A549 treated with AZD9567 at 1 μM for 4 hours (cell line): ENCODE results near the gene PRAMEF9. TPM values are rescaled to one million over a fixed set of nuclear protein-coding genes. Genes with fewer than 3 reads are reported as not detected.

Experiments
- total RNA-seq: library from RNA; stranded (reverse); fragments of 200-300 nt; extraction: Qiagen RNA extraction; gene quantifications from 5 replicates; pipeline ENCODE4 v1.2.3, GENCODE V29; 2022; ENCODE audit not compliant: insufficient read depth

Gene PRAMEF9
- not detected in 5 replicates for total RNA-seq

DNA sequence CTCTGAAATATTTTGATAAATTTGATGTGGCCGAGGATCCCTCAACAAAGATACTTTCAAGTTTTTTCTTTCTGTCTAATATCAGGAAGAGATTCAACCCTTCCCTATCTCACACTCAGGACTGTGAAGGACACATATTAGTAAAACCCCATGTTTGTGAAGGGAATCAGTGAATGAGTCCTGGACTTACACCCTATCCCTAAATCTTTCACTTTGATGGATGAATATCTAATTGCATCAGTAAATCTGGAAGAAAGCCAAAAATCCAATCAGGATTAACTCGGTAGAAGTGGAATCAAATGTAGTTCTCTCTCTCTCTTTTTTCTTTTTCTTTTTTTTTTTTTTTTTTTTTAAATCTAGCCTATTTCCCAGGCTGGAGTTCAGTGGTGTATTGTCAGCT, at the start of gene PRAMEF9:
Gene PRAMEF9 (plus strand): TSS at position 301 of the 400 bp plus-strand sequence. CDS start 3,433 bp downstream, outside the sequence.

DNA sequence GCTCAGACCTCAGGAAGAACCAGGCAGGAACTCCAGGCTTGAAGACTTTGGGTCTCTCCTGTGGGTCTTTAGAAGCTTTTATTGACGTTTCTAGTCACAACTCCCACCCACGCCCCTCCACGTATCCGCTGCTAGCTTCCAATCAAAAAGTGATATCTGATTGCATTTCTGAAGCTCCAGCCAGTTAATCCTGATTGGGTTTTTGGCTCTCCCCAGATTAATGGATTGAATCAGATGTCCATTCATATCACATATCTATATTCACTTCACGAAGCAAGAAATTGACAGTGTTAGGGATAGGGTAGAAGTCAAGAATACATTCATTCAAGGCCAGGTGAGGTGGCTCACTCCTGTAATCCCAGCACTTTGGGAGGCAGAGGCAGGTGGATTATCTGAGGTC, 15.7 kb upstream of the PRAMEF9 start, which contains the start of gene PRAMEF26:
Gene PRAMEF26 (minus strand): TSS at position 101 of the 400 bp plus-strand sequence. CDS start 2,914 bp downstream, outside the sequence.

DNA sequence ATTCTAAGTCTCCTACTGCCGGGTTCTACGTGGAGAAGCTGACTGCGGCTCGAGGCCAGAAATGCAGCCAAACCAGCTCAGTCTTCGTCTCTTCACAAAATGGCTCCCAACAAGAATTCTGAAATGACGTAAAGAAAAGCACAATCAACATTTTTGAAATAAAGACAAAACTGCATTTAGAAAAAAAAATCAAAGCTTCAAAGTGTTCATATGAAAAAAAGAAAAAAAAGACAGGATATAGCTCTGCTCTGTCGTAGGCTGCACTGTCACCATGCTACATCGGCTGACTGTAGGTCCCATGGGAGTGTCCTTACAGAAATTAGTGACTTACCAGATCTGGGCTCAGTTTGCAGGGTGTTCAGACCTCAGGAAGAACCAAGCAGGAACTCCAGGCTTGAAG, 6.1 kb upstream of the PRAMEF9 start, which contains the start of gene HNRNPCL4:
Gene HNRNPCL4 (minus strand): TSS at position 101 of the 400 bp plus-strand sequence. CDS start 164 bp downstream, outside the sequence.

DNA sequence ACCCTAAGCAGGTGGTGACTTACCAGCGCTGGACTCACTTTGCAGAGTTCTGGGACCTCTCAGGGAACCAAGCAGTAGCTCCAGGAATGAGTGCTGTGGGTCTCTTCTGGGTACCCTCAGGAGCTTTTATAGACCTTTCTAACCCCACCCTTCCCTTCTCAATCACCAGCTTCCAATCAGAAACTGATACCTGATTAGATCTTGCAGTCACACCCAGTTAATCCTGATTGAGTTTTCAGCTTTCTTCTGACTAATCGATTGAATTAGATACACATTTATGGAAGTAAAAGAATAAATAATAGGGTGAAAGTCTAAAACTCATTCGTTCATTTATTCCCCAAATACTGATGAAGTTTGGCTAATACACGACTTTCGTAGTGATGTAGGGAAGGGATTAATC, 29.7 kb downstream of the PRAMEF9 start, which contains the start of gene PRAMEF13:
Gene PRAMEF13 (minus strand): TSS at position 101 of the 400 bp plus-strand sequence. CDS start 1,820 bp downstream, outside the sequence.

DNA sequence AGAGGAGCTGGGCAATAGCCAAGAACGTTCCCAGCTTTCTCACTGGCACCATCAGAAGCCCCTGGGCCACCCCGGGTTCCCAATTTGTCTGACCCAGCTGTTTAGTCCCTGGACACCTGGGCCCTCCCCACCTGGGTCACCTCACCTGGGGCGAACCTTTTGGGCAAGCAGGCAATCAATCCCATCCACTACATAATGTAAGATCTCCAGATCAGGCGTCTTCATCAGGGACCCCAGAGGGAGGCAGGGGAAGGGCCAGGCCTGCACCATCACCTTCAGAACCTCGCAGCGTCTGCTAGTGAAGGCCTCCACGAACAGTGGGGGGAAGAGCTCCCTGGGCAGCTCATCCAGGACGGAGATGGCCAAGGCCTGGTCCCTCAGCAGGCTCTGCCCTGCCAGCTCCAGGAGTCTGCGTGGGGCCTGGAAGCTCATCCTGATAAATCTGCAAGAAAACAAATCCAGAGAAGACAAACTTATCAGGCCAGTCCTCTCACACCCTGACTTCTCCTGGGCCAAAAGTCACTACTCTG, 54.1 kb downstream of the PRAMEF9 start, which contains the start of gene PRAMEF18:
Gene PRAMEF18 (minus strand): TSS at position 480 of the 530 bp plus-strand sequence. CDS start 48 bp downstream, at position 432.

Other genes starting within 250 kb of the PRAMEF9 start
- not detected in 5 replicates for gene PRAMEF6, start 224.3 kb upstream of the PRAMEF9 start, total RNA-seq
- gene PRAMEF27, start 115.3 kb upstream of the PRAMEF9 start, total RNA-seq, result not detected in 5 replicates
- not detected in 5 replicates for gene HNRNPCL3, start 111.1 kb upstream of the PRAMEF9 start, total RNA-seq
- not detected in 5 replicates for gene PRAMEF25, start 101.1 kb upstream of the PRAMEF9 start, total RNA-seq
- not detected in 5 replicates for gene HNRNPCL2, start 55.0 kb upstream of the PRAMEF9 start, total RNA-seq
- not detected in 5 replicates for gene PRAMEF26, start 15.8 kb upstream of the PRAMEF9 start, total RNA-seq
- not detected in 5 replicates for gene HNRNPCL4, start 6.2 kb upstream of the PRAMEF9 start, total RNA-seq
- not detected in 5 replicates for gene PRAMEF13, start 29.6 kb downstream of the PRAMEF9 start, total RNA-seq
- not detected in 5 replicates for gene PRAMEF18, start 54.3 kb downstream of the PRAMEF9 start, total RNA-seq
- not detected in 5 replicates for gene PRAMEF5, start 82.3 kb downstream of the PRAMEF9 start, total RNA-seq
- gene PRAMEF8, start 113.3 kb downstream of the PRAMEF9 start, total RNA-seq, result not detected in 5 replicates
- not detected in 5 replicates for gene PRAMEF33, start 131.7 kb downstream of the PRAMEF9 start, total RNA-seq
- gene PRAMEF15, start 143.7 kb downstream of the PRAMEF9 start, total RNA-seq, result not detected in 5 replicates
- gene PRAMEF14, start 175.3 kb downstream of the PRAMEF9 start, total RNA-seq, result not detected in 5 replicates
- gene PRAMEF19, start 200.1 kb downstream of the PRAMEF9 start, total RNA-seq, result not detected in 5 replicates
- not detected in 5 replicates for gene PRAMEF17, start 217.8 kb downstream of the PRAMEF9 start, total RNA-seq
- not detected in 5 replicates for gene PRAMEF20, start 238.6 kb downstream of the PRAMEF9 start, total RNA-seq